Measurements from ENCODE around the gene KCNQ2.

KCNQ2 gene

DNA sequence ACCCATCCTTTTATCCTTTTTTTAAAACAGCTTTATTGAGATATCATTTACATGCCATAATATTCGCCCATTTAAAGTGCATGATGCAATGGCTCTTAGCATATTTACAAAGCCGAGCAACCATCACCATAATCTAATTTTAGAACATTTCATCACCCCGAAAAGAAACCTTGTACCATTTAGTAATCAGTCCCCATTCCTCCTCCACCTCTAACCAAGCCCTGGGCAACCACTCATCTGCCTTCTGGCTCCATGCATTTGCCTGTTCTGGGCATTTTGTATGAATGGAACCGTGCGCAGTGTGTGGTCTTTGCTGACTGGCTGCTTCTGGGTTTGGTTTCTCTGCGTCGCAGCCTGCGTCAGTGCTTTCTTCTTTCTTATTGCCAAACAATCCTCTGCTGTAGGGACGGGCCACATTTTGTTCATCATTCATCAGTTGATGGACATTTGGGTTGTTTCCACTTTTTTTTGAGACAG is 36.7 kb upstream of the KCNQ2 start:
- Histone ChIP-seq H3K4me1 (ENCODE audit: control insufficient read depth, low read length) (no peaks in the 10 kb centered on the region), H4K20me1 (ENCODE audit: control insufficient read depth, insufficient read depth, low read depth, low read length) (no peaks in the 10 kb centered on the region), H3K79me2 (ENCODE audit: control insufficient read depth, low read length) (no peaks in the 10 kb centered on the region), H3K27me3 (ENCODE audit: control insufficient read depth, low read length) (peaks cover 5% of the 10 kb centered on the region; the same call in 1 of the 2 replicates), H3K4me2 (ENCODE audit: low read length) (no peak overlapping the region), H3K9me3 (ENCODE audit: control insufficient read depth, insufficient read depth, low read length) (no peaks in the 10 kb centered on the region), H3K9me2 (replicated peaks; ENCODE audit: control insufficient read depth, low read length) (no peaks in the 10 kb centered on the region), H3F3A (ENCODE audit: control insufficient read depth, insufficient read depth) (no peaks in the 10 kb centered on the region), H3K27ac (ENCODE audit: low read depth, low read length) (no peak overlapping the region), H3K36me3 (ENCODE audit: control insufficient read depth, low read length) (no peaks in the 10 kb centered on the region), H3K4me3 (ENCODE audit: low read length) (no peak overlapping the region)
- TF ChIP-seq, protein P1, sequence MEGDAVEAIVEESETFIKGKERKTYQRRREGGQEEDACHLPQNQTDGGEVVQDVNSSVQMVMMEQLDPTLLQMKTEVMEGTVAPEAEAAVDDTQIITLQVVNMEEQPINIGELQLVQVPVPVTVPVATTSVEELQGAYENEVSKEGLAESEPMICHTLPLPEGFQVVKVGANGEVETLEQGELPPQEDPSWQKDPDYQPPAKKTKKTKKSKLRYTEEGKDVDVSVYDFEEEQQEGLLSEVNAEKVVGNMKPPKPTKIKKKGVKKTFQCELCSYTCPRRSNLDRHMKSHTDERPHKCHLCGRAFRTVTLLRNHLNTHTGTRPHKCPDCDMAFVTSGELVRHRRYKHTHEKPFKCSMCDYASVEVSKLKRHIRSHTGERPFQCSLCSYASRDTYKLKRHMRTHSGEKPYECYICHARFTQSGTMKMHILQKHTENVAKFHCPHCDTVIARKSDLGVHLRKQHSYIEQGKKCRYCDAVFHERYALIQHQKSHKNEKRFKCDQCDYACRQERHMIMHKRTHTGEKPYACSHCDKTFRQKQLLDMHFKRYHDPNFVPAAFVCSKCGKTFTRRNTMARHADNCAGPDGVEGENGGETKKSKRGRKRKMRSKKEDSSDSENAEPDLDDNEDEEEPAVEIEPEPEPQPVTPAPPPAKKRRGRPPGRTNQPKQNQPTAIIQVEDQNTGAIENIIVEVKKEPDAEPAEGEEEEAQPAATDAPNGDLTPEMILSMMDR (IDR thresholded peaks at IDR 0.05; ENCODE audit: low read depth, low read length, poor library complexity, severe bottlenecking): no peak
- no peak for TF ChIP-seq EZH2phosphoT487 (IDR thresholded peaks at IDR 0.05; ENCODE audit: borderline replicate concordance, low read length)

- H3K9me3 ChIP-seq (ENCODE audit: control insufficient read depth, insufficient read depth, low read length): no peaks in the 10 kb centered on the region
- H3K4me3 ChIP-seq (ENCODE audit: low read length): no peak overlapping the region
- peaks cover 4% of the 10 kb centered on the region; the same call in 1 of the 2 replicates for H3K27me3 ChIP-seq (ENCODE audit: control insufficient read depth, low read length)
- no peak overlapping the region for H3K4me2 ChIP-seq (ENCODE audit: low read length)
- no peaks in the 10 kb centered on the region for H3F3A ChIP-seq (ENCODE audit: control insufficient read depth, insufficient read depth)
- no peaks in the 10 kb centered on the region for H4K20me1 ChIP-seq (ENCODE audit: control insufficient read depth, insufficient read depth, low read depth, low read length)
- no peaks in the 10 kb centered on the region for H3K36me3 ChIP-seq (ENCODE audit: control insufficient read depth, low read length)
- no peak overlapping the region for H3K27ac ChIP-seq (ENCODE audit: low read depth, low read length)
- H3K4me1 ChIP-seq (ENCODE audit: control insufficient read depth, low read length): no peaks in the 10 kb centered on the region
- no peaks in the 10 kb centered on the region for H3K9me2 ChIP-seq (replicated peaks; ENCODE audit: control insufficient read depth, low read length)
- no peak for TF ChIP-seq EZH2phosphoT487 (IDR thresholded peaks at IDR 0.05; ENCODE audit: borderline replicate concordance, low read length)
- TF ChIP-seq, protein P1 (IDR thresholded peaks at IDR 0.05; ENCODE audit: low read depth, low read length, poor library complexity, severe bottlenecking): no peak
- H3K79me2 ChIP-seq (ENCODE audit: control insufficient read depth, low read length): no peaks in the 10 kb centered on the region
These were observed 35.8 kb upstream of the KCNQ2 start for GRCh38 chr20:63508072-63508768.

DNA sequence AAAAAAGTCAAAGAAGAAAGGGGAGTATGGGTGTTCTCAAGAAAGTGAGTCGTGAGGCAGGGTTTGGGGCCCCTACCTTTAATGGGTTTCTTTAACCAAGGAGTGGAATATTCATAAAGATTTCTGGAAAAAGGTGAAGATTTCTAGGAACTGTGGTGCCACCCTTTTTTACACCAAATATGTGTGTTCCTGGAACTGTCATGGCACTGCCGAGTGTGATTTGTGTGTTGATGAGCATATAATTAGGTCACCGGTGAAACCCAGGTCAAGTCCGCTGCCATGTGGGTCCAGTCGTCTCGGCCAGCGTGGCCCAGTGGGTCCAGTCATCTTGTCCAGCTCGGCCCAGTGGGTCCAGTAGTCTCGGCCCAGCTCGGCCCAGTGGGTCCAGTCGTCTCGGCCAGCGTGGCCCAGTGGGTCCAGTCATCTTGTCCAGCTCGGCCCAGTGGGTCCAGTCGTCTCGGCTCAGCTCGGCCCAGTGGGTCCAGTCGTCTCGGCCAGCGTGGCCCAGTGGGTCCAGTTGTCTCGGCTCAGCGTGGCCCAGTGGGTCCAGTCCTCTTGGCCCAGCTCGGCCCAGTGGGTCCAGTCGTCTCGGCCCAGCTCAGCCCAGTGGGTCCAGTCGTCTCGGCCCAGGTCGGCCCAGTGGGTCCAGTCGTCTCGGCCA is 34.8 kb upstream of the KCNQ2 start:
- no peak overlapping the region for H3K4me3 ChIP-seq (ENCODE audit: low read length)
- no peak overlapping the region for H3K4me2 ChIP-seq (ENCODE audit: low read length)
- H3F3A ChIP-seq (ENCODE audit: control insufficient read depth, insufficient read depth): no peaks in the 10 kb centered on the region
- H3K9me2 ChIP-seq (replicated peaks; ENCODE audit: control insufficient read depth, low read length): no peaks in the 10 kb centered on the region
- H4K20me1 ChIP-seq (ENCODE audit: control insufficient read depth, insufficient read depth, low read depth, low read length): no peaks in the 10 kb centered on the region
- TF ChIP-seq EZH2phosphoT487 (IDR thresholded peaks at IDR 0.05; ENCODE audit: borderline replicate concordance, low read length): no peak
- TF ChIP-seq, protein P1 (IDR thresholded peaks at IDR 0.05; ENCODE audit: low read depth, low read length, poor library complexity, severe bottlenecking): no peak
- H3K27ac ChIP-seq (ENCODE audit: low read depth, low read length): no peak overlapping the region
- H3K27me3 ChIP-seq (ENCODE audit: control insufficient read depth, low read length): no peaks in the 10 kb centered on the region
- no peaks in the 10 kb centered on the region for H3K36me3 ChIP-seq (ENCODE audit: control insufficient read depth, low read length)
- H3K9me3 ChIP-seq (ENCODE audit: control insufficient read depth, insufficient read depth, low read length): no peaks in the 10 kb centered on the region
- no peaks in the 10 kb centered on the region for H3K79me2 ChIP-seq (ENCODE audit: control insufficient read depth, low read length)
- peaks cover 4% of the 10 kb centered on the region for H3K4me1 ChIP-seq (ENCODE audit: control insufficient read depth, low read length)
